NCI-H1436 (cell line): ENCODE measurements around the gene NPAS3.

Experiments used
- DNase-seq: peaks from one replicate; lab custom pipeline; 2025; lab: John Stamatoyannopoulos, UW

Gene NPAS3

GRCh38 chr14:33679461-33680225 is 741.0 kb downstream of the NPAS3 start:
- DNase-seq = no peak

GRCh38 chr14:33680873-33681272 is 742.2 kb downstream of the NPAS3 start:
- DNase-seq = no peak

GRCh38 chr14:33682760-33683159 is 744.1 kb downstream of the NPAS3 start:
- DNase-seq = no peak

- DNase-seq = no peak
These were observed 746.3 kb downstream of the NPAS3 start for GRCh38 chr14:33685026-33685425.

GRCh38 chr14:33685698-33686097 is 747.0 kb downstream of the NPAS3 start:
- no peak for DNase-seq

GRCh38 chr14:33686218-33686617 is 747.5 kb downstream of the NPAS3 start:
- no peak for DNase-seq

GRCh38 chr14:33686856-33687255 is 748.2 kb downstream of the NPAS3 start:
- no peak for DNase-seq

GRCh38 chr14:33689680-33690079 is 751.0 kb downstream of the NPAS3 start:
- no peak for DNase-seq

GRCh38 chr14:33691907-33692306 is 753.2 kb downstream of the NPAS3 start:
- DNase-seq = no peak

- DNase-seq = no peak
These were observed 754.1 kb downstream of the NPAS3 start for GRCh38 chr14:33692762-33693161.

GRCh38 chr14:33693237-33693636 is 754.6 kb downstream of the NPAS3 start:
- no peak for DNase-seq

GRCh38 chr14:33696165-33696564 is 757.5 kb downstream of the NPAS3 start:
- DNase-seq = no peak

GRCh38 chr14:33699300-33699983 is 760.8 kb downstream of the NPAS3 start:
- DNase-seq = no peak

GRCh38 chr14:33700052-33700451 is 761.4 kb downstream of the NPAS3 start:
- DNase-seq = no peak

GRCh38 chr14:33702293-33702692 is 763.6 kb downstream of the NPAS3 start:
- DNase-seq = no peak

GRCh38 chr14:33704481-33704880 is 765.8 kb downstream of the NPAS3 start:
- DNase-seq = no peak

- DNase-seq = no peak
These were observed 766.8 kb downstream of the NPAS3 start for GRCh38 chr14:33705490-33705889.

GRCh38 chr14:33707716-33708115 is 769.0 kb downstream of the NPAS3 start:
- no peak for DNase-seq

- DNase-seq = no peak
These were observed 770.6 kb downstream of the NPAS3 start for GRCh38 chr14:33709283-33709682.

- DNase-seq = no peak
These were observed 771.0 kb downstream of the NPAS3 start for GRCh38 chr14:33709711-33710110.

- no peak for DNase-seq
These were observed 771.6 kb downstream of the NPAS3 start for GRCh38 chr14:33710273-33710672.

GRCh38 chr14:33711194-33711593 is 772.5 kb downstream of the NPAS3 start:
- no peak for DNase-seq

- DNase-seq = no peak
These were observed 773.1 kb downstream of the NPAS3 start for GRCh38 chr14:33711811-33712216.
